Measurements from ENCODE around the gene SLC6A19.

Gene SLC6A19

GRCh38 chr5:1197876-1198666 lies 3.3 kb upstream of the SLC6A19 start:
- DNase-seq, result no peak

- DNase-seq, result no peak
Observed at GRCh38 chr5:1199340-1199648, 2.1 kb upstream of the SLC6A19 start.

GRCh38 chr5:1199649-1200494 lies 1.5 kb upstream of the SLC6A19 start:
- no peak for DNase-seq

GRCh38 chr5:1200495-1201326 lies 684 bp upstream of the SLC6A19 start:
- DNase-seq, result no peak

- DNase-seq, result no peak
Observed at GRCh38 chr5:1202026-1202797, 817 bp downstream of the SLC6A19 start.

- no peak for DNase-seq
Observed at GRCh38 chr5:1202798-1203185, 1.4 kb downstream of the SLC6A19 start.

GRCh38 chr5:1203311-1203967 lies 2.0 kb downstream of the SLC6A19 start:
- no peak for DNase-seq

- no peak for DNase-seq
Observed at GRCh38 chr5:1203968-1204692, 2.7 kb downstream of the SLC6A19 start.

GRCh38 chr5:1204693-1205242 lies 3.4 kb downstream of the SLC6A19 start:
- peak; percentile 50 for DNase-seq

GRCh38 chr5:1205255-1206180 lies 4.1 kb downstream of the SLC6A19 start:
- DNase-seq, result no peak

- DNase-seq, result no peak
Observed at GRCh38 chr5:1206521-1207412, 5.4 kb downstream of the SLC6A19 start.

GRCh38 chr5:1207555-1207954 lies 6.2 kb downstream of the SLC6A19 start:
- DNase-seq, result no peak

- no peak for DNase-seq
Observed at GRCh38 chr5:1208221-1208742, 6.9 kb downstream of the SLC6A19 start.

GRCh38 chr5:1208743-1209488 lies 7.5 kb downstream of the SLC6A19 start:
- peak; percentile 39 for DNase-seq

GRCh38 chr5:1209489-1209852 lies 8.1 kb downstream of the SLC6A19 start:
- no peak for DNase-seq

GRCh38 chr5:1209896-1210776 lies 8.7 kb downstream of the SLC6A19 start:
- DNase-seq, result no peak

- no peak for DNase-seq
Observed at GRCh38 chr5:1210832-1211251, 9.4 kb downstream of the SLC6A19 start.

All from femur (tissue), 1 donor.